DOHH2 (cell line): ENCODE data around the gene KREMEN1.

ENCODE experiments used
- H3F3A ChIP-seq: fragments of 200-600 bp; sonication (generic), shearing (Covaris generic); 2 replicates; pipeline ENCODE4 v1.6.0; 2016; ENCODE audit warnings: antibody characterized with exemption, mild to moderate bottlenecking; ENCODE audit not compliant: control insufficient read depth, insufficient read depth
- H3K27ac ChIP-seq: fragments of 200-600 bp; sonication (generic); 2 replicates; pipeline ENCODE4 v1.5.1; 2014; ENCODE audit warnings: low read depth, mild to moderate bottlenecking, low read length, moderate library complexity
- H3K27me3 ChIP-seq: fragments of 200-600 bp; sonication (generic); 2 replicates; pipeline ENCODE4 v1.6.1; 2014; ENCODE audit warnings: mild to moderate bottlenecking, low read length, mixed read lengths; ENCODE audit not compliant: control insufficient read depth
- H3K36me3 ChIP-seq: fragments of 200-600 bp; sonication (generic); 2 replicates; pipeline ENCODE4 v1.6.1; 2014; ENCODE audit warnings: mild to moderate bottlenecking, low read length, moderate library complexity, mixed read lengths; ENCODE audit not compliant: control insufficient read depth
- H3K4me1 ChIP-seq: fragments of 200-600 bp; sonication (generic); 2 replicates; pipeline ENCODE4 v1.6.1; 2014; ENCODE audit warnings: mild to moderate bottlenecking, low read length, mixed read lengths; ENCODE audit not compliant: control insufficient read depth
- H3K4me2 ChIP-seq: fragments of 200-600 bp; sonication (generic); 2 replicates; pipeline ENCODE4 v1.6.0; 2014; ENCODE audit warnings: mild to moderate bottlenecking, low read length, moderate library complexity
- H3K4me3 ChIP-seq: fragments of 200-600 bp; sonication (generic); 2 replicates; pipeline ENCODE4 v1.5.1; 2014; ENCODE audit warnings: mild to moderate bottlenecking, low read length, mixed read lengths
- H3K79me2 ChIP-seq: fragments of 200-600 bp; sonication (generic); 2 replicates; pipeline ENCODE4 v1.6.1; 2014; ENCODE audit warnings: mild to moderate bottlenecking, low read length, mixed read lengths; ENCODE audit not compliant: control insufficient read depth
- H3K9me2 ChIP-seq: fragments of 200-600 bp; sonication (generic); replicated peaks from 2 replicates; pipeline ENCODE4 v1.6.1; 2014; ENCODE audit warnings: mild to moderate bottlenecking, low read length, mixed read lengths; ENCODE audit not compliant: control insufficient read depth
- H3K9me3 ChIP-seq: fragments of 200-600 bp; sonication (generic); 2 replicates; pipeline ENCODE4 v1.6.1; 2014; ENCODE audit warnings: antibody characterized with exemption, low read length, mixed read lengths; ENCODE audit not compliant: control insufficient read depth, insufficient read depth
- H4K20me1 ChIP-seq: fragments of 200-600 bp; sonication (generic); 2 replicates; pipeline ENCODE4 v1.6.0; 2014; ENCODE audit warnings: low read depth, mild to moderate bottlenecking, antibody characterized with exemption, low read length, moderate library complexity; ENCODE audit not compliant: control insufficient read depth, insufficient read depth
- CTCF ChIP-seq: fragments of 200-600 bp; sonication (generic); IDR thresholded peaks from one replicate; pipeline ENCODE4 v1.5.1; 2014; ENCODE audit warnings: antibody characterized with exemption, mild to moderate bottlenecking, low read depth, low read length; ENCODE audit not compliant: poor library complexity, severe bottlenecking
- EZH2phosphoT487 ChIP-seq: fragments of 200-600 bp; sonication (generic); IDR thresholded peaks from 2 replicates; pipeline ENCODE4 v1.6.1; 2017; ENCODE audit warnings: borderline replicate concordance, mild to moderate bottlenecking, antibody characterized with exemption, low read length, moderate library complexity, mixed read lengths

Gene KREMEN1

DNA sequence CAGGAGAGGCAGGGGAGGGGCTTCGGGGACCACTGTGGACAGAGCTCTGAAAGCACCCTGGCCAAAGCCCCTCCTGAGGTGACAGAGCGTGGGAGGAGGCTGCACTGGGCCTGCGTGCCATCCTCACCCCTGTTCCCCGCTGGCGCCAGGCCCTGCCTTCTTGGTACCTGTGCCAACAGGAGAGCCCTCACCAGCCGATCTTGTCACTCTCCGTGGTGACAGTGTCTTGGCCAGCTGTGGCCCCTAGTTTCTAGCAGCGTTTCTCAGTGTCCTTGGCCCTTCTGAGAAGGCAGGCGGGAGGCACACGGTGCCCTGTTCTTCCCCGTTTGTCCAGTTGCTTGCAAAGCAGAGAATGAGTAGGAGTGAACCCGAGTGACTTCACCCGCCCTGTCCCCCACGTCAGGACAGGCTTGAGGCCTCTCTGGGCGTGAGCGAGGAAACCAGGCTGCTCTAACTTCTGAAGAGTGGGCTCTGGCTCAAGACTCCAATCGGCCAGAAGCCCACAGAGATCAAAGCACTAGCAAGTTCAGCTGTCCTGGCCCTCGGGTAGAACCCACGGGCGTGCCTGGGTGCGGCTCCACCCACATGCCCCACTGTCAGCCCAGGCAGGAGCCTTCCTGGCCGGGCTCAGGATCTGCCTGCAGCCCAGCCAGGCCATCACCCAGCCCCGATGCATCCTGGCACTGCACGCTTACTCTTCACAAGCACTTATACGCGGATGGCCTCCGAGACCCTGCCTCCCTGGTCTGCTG lies 72.7 kb downstream of the KREMEN1 start:
- Histone ChIP-seq H3K79me2 (no peaks in the 10 kb centered on the region), H3K36me3 (no peaks in the 10 kb centered on the region), H4K20me1 (no peaks in the 10 kb centered on the region), H3K27ac (no peak overlapping the region), H3K4me1 (no peaks in the 10 kb centered on the region), H3K4me2 (no peak overlapping the region), H3K4me3 (no peak overlapping the region), H3K27me3 (peaks cover 2% of the 10 kb centered on the region; the same call in 1 of the 2 replicates), H3K9me3 (no peaks in the 10 kb centered on the region), H3F3A (no peaks in the 10 kb centered on the region), H3K9me2 (no peaks in the 10 kb centered on the region)
- TF ChIP-seq CTCF (no peak), EZH2phosphoT487 (no peak)

DNA sequence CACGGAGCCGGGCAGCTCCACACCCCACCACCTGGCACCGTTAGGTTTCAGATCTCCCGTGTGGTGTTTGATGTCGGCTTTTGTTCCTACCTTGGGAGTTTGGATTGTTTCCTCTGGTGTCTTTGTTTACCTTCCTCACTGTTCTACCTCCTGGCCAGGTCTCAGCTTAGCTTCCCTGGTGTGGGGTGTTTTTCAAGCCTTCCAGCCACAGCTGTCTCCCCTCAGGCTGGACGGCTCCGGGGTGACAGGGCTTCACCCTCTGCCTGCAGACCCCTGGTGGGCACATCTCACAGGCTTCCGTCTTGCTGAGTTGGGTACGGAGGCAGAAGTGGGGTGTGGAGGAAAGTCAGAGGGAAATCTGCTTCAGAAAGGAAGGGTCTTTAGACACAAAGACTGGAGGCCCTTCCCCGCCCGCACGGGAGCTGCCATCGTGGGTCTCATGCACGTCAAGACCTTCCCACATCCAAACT lies 73.3 kb downstream of the KREMEN1 start:
- Histone ChIP-seq H3K79me2 (no peaks in the 10 kb centered on the region), H3K9me2 (no peaks in the 10 kb centered on the region), H3K9me3 (no peaks in the 10 kb centered on the region), H3K4me3 (no peak overlapping the region), H3F3A (no peaks in the 10 kb centered on the region), H3K36me3 (no peaks in the 10 kb centered on the region), H3K4me1 (no peaks in the 10 kb centered on the region), H3K27me3 (peaks cover 2% of the 10 kb centered on the region; the same call in 1 of the 2 replicates), H3K27ac (no peak overlapping the region), H4K20me1 (no peaks in the 10 kb centered on the region), H3K4me2 (no peak overlapping the region)
- TF ChIP-seq CTCF (no peak), EZH2phosphoT487 (no peak)

- Histone ChIP-seq H3K4me1 (no peaks in the 10 kb centered on the region), H3F3A (no peaks in the 10 kb centered on the region), H4K20me1 (no peaks in the 10 kb centered on the region), H3K36me3 (no peaks in the 10 kb centered on the region), H3K9me3 (no peaks in the 10 kb centered on the region), H3K4me3 (no peak overlapping the region), H3K79me2 (no peaks in the 10 kb centered on the region), H3K9me2 (no peaks in the 10 kb centered on the region), H3K27ac (no peak overlapping the region), H3K27me3 (peaks cover 2% of the 10 kb centered on the region; the same call in 1 of the 2 replicates), H3K4me2 (no peak overlapping the region)
- no peak for TF ChIP-seq CTCF
- no peak for TF ChIP-seq EZH2phosphoT487
Observed at GRCh38 chr22:29146771-29147170, 73.9 kb downstream of the KREMEN1 start.
